CD4-positive, alpha-beta T cell (primary cell): ENCODE results near the gene GTSE1. TPM values are rescaled to one million over a fixed set of nuclear protein-coding genes. Genes with fewer than 3 reads are reported as not detected.

ENCODE experiments used
- ATAC-seq: fragments of 200-7000 bp; cut with Tn5 transposase; one replicate; pipeline ENCODE4 v1.10.0; 2022; ENCODE audit warnings: mild to moderate bottlenecking; ENCODE audit not compliant: poor library complexity
- CTCF ChIA-PET: fragments of 350-600 bp; sonication (Branson Sonifier 250); formaldehyde crosslinking; loops from one replicate; lab custom pipeline; 2021; ENCODE audit warnings: antibody characterized with exemption, inconsistent platforms; lab: Charles Lee
- POLR2A ChIA-PET: fragments of 350-600 bp; sonication (Branson Sonifier 250); formaldehyde crosslinking; loops from one replicate; lab custom pipeline; 2021; ENCODE audit warnings: antibody characterized with exemption, inconsistent platforms; lab: Charles Lee
- DNase-seq, 14 experiments: peaks; one replicate each; pipeline ENCODE4 v3.0.0-alpha.2; 2013 to 2020; ENCODE audit warnings: mixed read lengths in 2 of 14
- H3K27ac ChIP-seq, 2 donors: one replicate each; pipeline versions ENCODE4 v1.5.1 to v1.7.0; 2013; ENCODE audit warnings: low read length in 2 of 2, low read depth in 1 of 2, mild to moderate bottlenecking in 1 of 2
- H3K27me3 ChIP-seq, 2 experiments: 1 replicate in 1 of 2; 2 replicates in 1 of 2; pipeline versions ENCODE4 v1.6.1 to v1.7.0; 2013; ENCODE audit warnings: low read length in 2 of 2, control low read depth in 1 of 2, mild to moderate bottlenecking in 1 of 2, moderate library complexity in 1 of 2; ENCODE audit not compliant: insufficient read depth in 2 of 2, control insufficient read depth in 1 of 2
- H3K36me3 ChIP-seq: one replicate; pipeline ENCODE4 v1.6.1; 2013; ENCODE audit warnings: low read length, control low read depth; ENCODE audit not compliant: insufficient read depth
- H3K4me1 ChIP-seq: one replicate; pipeline ENCODE4 v1.6.1; 2013; ENCODE audit warnings: low read length, control low read depth; ENCODE audit not compliant: insufficient read depth
- H3K4me3 ChIP-seq: one replicate; pipeline ENCODE4 v1.5.1; 2013; ENCODE audit warnings: mild to moderate bottlenecking, low read length, moderate library complexity
- H3K9me3 ChIP-seq, 2 experiments: 1 replicate in 1 of 2; 2 replicates in 1 of 2; pipeline versions ENCODE4 v1.6.1 to v1.7.0; 2013; ENCODE audit warnings: low read length in 2 of 2, mild to moderate bottlenecking in 2 of 2, control low read depth in 1 of 2, moderate library complexity in 1 of 2; ENCODE audit not compliant: control insufficient read depth in 1 of 2, insufficient read depth in 1 of 2
- H3K27ac Mint-ChIP-seq: one replicate; pipeline ENCODE4 v1.8.0; 2020; ENCODE audit warnings: mixed read lengths
- H3K27me3 Mint-ChIP-seq: one replicate; pipeline ENCODE4 v1.8.0; 2021; ENCODE audit warnings: mixed read lengths
- H3K36me3 Mint-ChIP-seq: one replicate; pipeline ENCODE4 v1.8.0; 2021; ENCODE audit warnings: low read depth, mixed read lengths
- H3K4me1 Mint-ChIP-seq: one replicate; pipeline ENCODE4 v1.8.0; 2021; ENCODE audit warnings: low read depth, mixed read lengths
- H3K4me3 Mint-ChIP-seq: one replicate; pipeline ENCODE4 v1.8.0; 2020; ENCODE audit warnings: mild to moderate bottlenecking, mixed read lengths
- H3K9me3 Mint-ChIP-seq: one replicate; pipeline ENCODE4 v1.8.0; 2020; ENCODE audit warnings: mixed read lengths
- CTCF ChIP-seq: fragments of 200-600 bp; IDR thresholded peaks from one replicate; pipeline ENCODE4 v1.8.0; 2022; ENCODE audit warnings: antibody characterized with exemption, mild to moderate bottlenecking
- intact Hi-C, 2 experiments: fragments of 100-400 bp; cut with DNase I in 1 of 2; cut with micrococcal nuclease in 1 of 2; formaldehyde crosslinking; loops; one replicate each; pipeline versions ENCODE4 v1.15.1 to v1.9.0; 2023 to 2025; cut with DNase I, micrococcal nuclease
- total RNA-seq, 174 experiments: library from RNA in 2 of 174; stranded (reverse) in 2 of 174; gene quantifications; one replicate each; pipeline ENCODE4 v1.2.3 and lab custom pipeline; 2021 to 2026

The GTSE1 gene
- total RNA-seq, 2 experiments from 2014 or later = 0.14 to 0.89 TPM

GRCh38 chr22:46322711-46323110 is 26.0 kb downstream of the GTSE1 start:
- Mint-ChIP-seq H3K36me3 (no peaks in the 10 kb centered on the region), H3K9me3 (no peaks in the 10 kb centered on the region), H3K27ac (no peak overlapping the region), H3K4me3 (no peak overlapping the region), H3K4me1 (no peaks in the 10 kb centered on the region), H3K27me3 (no peaks in the 10 kb centered on the region)
- intact Hi-C loops = no loop called here
- Histone ChIP-seq H3K9me3 (no peaks in the 10 kb centered on the region), H3K4me1 (no peaks in the 10 kb centered on the region), H3K4me3 (no peak overlapping the region), H3K36me3 (no peaks in the 10 kb centered on the region), H3K27ac (no peak overlapping the region), H3K27me3 (no peaks in the 10 kb centered on the region)
- no peak for TF ChIP-seq CTCF
- ATAC-seq = no peak
- ChIA-PET CTCF (no interaction called here), POLR2A (no interaction called here)
- DNase-seq = no peak

- Mint-ChIP-seq H3K27me3 (no peaks in the 10 kb centered on the region), H3K4me1 (no peaks in the 10 kb centered on the region), H3K36me3 (no peaks in the 10 kb centered on the region), H3K9me3 (no peaks in the 10 kb centered on the region), H3K27ac (no peak overlapping the region), H3K4me3 (no peak overlapping the region)
- intact Hi-C loops = no loop called here
- Histone ChIP-seq H3K36me3 (no peaks in the 10 kb centered on the region), H3K9me3 (no peaks in the 10 kb centered on the region), H3K27ac (no peak overlapping the region), H3K4me3 (no peak overlapping the region), H3K4me1 (no peaks in the 10 kb centered on the region), H3K27me3 (no peaks in the 10 kb centered on the region)
- TF ChIP-seq CTCF = no peak
- no peak for DNase-seq
- ChIA-PET CTCF (no interaction called here), POLR2A (no interaction called here)
- no peak for ATAC-seq
Measured at GRCh38 chr22:46323162-46323561, 26.5 kb downstream of the GTSE1 start.

- no peaks in the 10 kb centered on the region for H3K27me3 ChIP-seq
- H3K4me3 ChIP-seq = no peak overlapping the region
- no peak overlapping the region for H3K27ac Mint-ChIP-seq
- H3K36me3 ChIP-seq = no peaks in the 10 kb centered on the region
- H3K27ac ChIP-seq = no peak overlapping the region
- H3K36me3 Mint-ChIP-seq = no peaks in the 10 kb centered on the region
- H3K4me3 Mint-ChIP-seq = no peak overlapping the region
- POLR2A ChIA-PET = no interaction called here
- intact Hi-C loops = no loop called here
- H3K9me3 ChIP-seq = no peaks in the 10 kb centered on the region
- no peaks in the 10 kb centered on the region for H3K9me3 Mint-ChIP-seq
- H3K4me1 ChIP-seq = no peaks in the 10 kb centered on the region
- DNase-seq (no peak), ATAC-seq (no peak)
- H3K27me3 Mint-ChIP-seq = no peaks in the 10 kb centered on the region
- TF ChIP-seq CTCF = no peak
- no peaks in the 10 kb centered on the region for H3K4me1 Mint-ChIP-seq
- CTCF ChIA-PET = no interaction called here
Measured at GRCh38 chr22:46326066-46326680, 29.5 kb downstream of the GTSE1 start.
